Prostate gland (tissue), 2 donors: ENCODE results near the gene GFM1. TPM values are rescaled to one million over a fixed set of nuclear protein-coding genes. Genes with fewer than 3 reads are reported as not detected.

Experiments used
- DNase-seq: peaks from one replicate; pipeline ENCODE4 v3.0.0-alpha.2; 2019; ENCODE audit warnings: low spot score
- H3K27ac ChIP-seq, 2 donors: fragments of 200-600 bp; sonication (generic); 2 replicates each; pipeline ENCODE4 v1.5.1; 2017 to 2019
- H3K27me3 ChIP-seq: fragments of 200-600 bp; sonication (generic); replicated peaks from 2 replicates; pipeline ENCODE4 v1.5.1; 2019; ENCODE audit not compliant: insufficient read depth
- H3K36me3 ChIP-seq, 2 donors: fragments of 200-600 bp; sonication (generic); 1 replicate in 1 of 2; 2 replicates in 1 of 2; pipeline versions ENCODE4 v1.5.1 to v1.8.1; 2017 to 2019
- H3K4me1 ChIP-seq: fragments of 200-600 bp; sonication (generic); replicated peaks from 2 replicates; pipeline ENCODE4 v1.5.1; 2019
- H3K4me3 ChIP-seq, 2 donors: fragments of 200-600 bp; sonication (generic); 2 replicates each; pipeline ENCODE4 v1.5.1; 2017 to 2019
- H3K9me3 ChIP-seq: fragments of 200-600 bp; sonication (generic); 2 replicates; pipeline ENCODE4 v1.5.1; 2017
- CTCF ChIP-seq, 4 experiments: fragments of 200-600 bp in 2 of 4; fragments of 450-650 bp in 2 of 4; sonication (generic) in 2 of 4; IDR thresholded peaks; 1 replicate in 3 of 4; 2 replicates in 1 of 4; pipeline ENCODE4 v1.5.1; 2016 to 2019; ENCODE audit warnings: antibody characterized with exemption in 4 of 4, mild to moderate bottlenecking in 2 of 4, moderate library complexity in 2 of 4
- POLR2A ChIP-seq: fragments of 450-650 bp; IDR thresholded peaks from one replicate; pipeline ENCODE4 v1.6.1; 2016; ENCODE audit warnings: antibody characterized with exemption, mild to moderate bottlenecking
- POLR2AphosphoS5 ChIP-seq: sonication (generic); formaldehyde crosslinking; IDR thresholded peaks from one replicate; pipeline ENCODE4 v1.6.1; 2017; ENCODE audit warnings: antibody characterized with exemption
- WGBS: methylation state at CpG from one replicate; pipeline ENCODE4 v1.1.5; 2018; 5-methylcytosine and 5-hydroxymethylcytosine counted together
- intact Hi-C: fragments of 100-400 bp; cut with DNase I; formaldehyde crosslinking; loops from one replicate; pipeline ENCODE4 v1.14.2; 2022
- total RNA-seq, 2 donors: library from RNA; depleted of rRNA; stranded (reverse); fragments of >200 nt; gene quantifications; one replicate each; pipeline ENCODE4 v1.1.0, GENCODE V29; 2016

The GFM1 gene
- total RNA-seq, 2 donors from 2014 or later = 54.1 to 68.9 TPM

DNA sequence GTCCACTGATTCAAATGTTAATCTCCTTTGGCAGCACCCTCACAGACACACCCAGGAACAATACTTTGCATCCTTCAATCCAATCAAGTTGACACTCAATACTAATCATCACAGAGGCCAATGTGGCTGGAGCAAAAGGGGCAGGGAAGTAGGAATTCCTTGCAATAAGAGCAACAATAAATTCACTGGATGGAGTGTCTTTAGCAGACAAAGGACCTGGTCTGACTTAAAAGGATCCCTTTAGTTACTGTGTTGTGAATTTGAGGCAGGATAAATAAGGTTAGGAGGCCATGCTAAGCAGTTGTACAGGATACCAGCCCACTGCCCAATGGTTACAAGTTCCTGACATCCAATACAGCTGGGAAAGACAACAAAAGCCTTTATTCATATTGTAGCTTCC, 12.3 kb upstream of the GFM1 start:
- peaks cover 2% of the 10 kb centered on the region for H3K27me3 ChIP-seq
- no peaks in the 10 kb centered on the region for H3K4me1 ChIP-seq
- intact Hi-C loops = no loop called here
- no peaks in the 10 kb centered on the region for H3K36me3 ChIP-seq
- H3K27ac ChIP-seq = no peak overlapping the region
- no peak overlapping the region for H3K4me3 ChIP-seq
- TF ChIP-seq POLR2A = no peak
- TF ChIP-seq CTCF (IDR thresholded peaks at IDR 0.05) = no peak
- TF ChIP-seq POLR2AphosphoS5 = no peak
- no peaks in the 10 kb centered on the region for H3K9me3 ChIP-seq
- DNase-seq = no peak

- DNase-seq = no peak
- no peak overlapping the region for H3K27ac ChIP-seq
- H3K9me3 ChIP-seq = no peaks in the 10 kb centered on the region
- intact Hi-C loops = loop anchor here (5.0 kb wide), 1 partner anchor 68 kb away; the partner anchor contains the start of gene MLF1
- no peak for TF ChIP-seq POLR2A
- no peaks in the 10 kb centered on the region for H3K27me3 ChIP-seq
- H3K4me1 ChIP-seq = no peaks in the 10 kb centered on the region
- H3K4me3 ChIP-seq = no peak overlapping the region
- 84% methylated on average over 7 of the region's 7 CpGs for WGBS
- H3K36me3 ChIP-seq = no peaks in the 10 kb centered on the region
Observed at GRCh38 chr3:158640646-158641045, 3.7 kb upstream of the GFM1 start.

- no peak overlapping the region for H3K27ac ChIP-seq
- no peak for DNase-seq
- no peaks in the 10 kb centered on the region for H3K4me1 ChIP-seq
- H3K9me3 ChIP-seq = no peaks in the 10 kb centered on the region
- no peaks in the 10 kb centered on the region for H3K27me3 ChIP-seq
- no peak overlapping the region for H3K4me3 ChIP-seq
- intact Hi-C loops = loop anchor here (5.0 kb wide), 1 partner anchor 70 kb away; the partner anchor contains the start of gene MLF1
- H3K36me3 ChIP-seq = no peaks in the 10 kb centered on the region
- 91% methylated on average over 7 of the region's 7 CpGs for WGBS
- TF ChIP-seq POLR2AphosphoS5 (no peak), POLR2A (no peak), CTCF (IDR thresholded peaks at IDR 0.05) (no peak)
Observed at GRCh38 chr3:158642005-158642404, 2.3 kb upstream of the GFM1 start.

GRCh38 chr3:158642474-158643210, 1.7 kb upstream of the GFM1 start:
- intact Hi-C loops = loop anchor here (5.0 kb wide), 1 partner anchor 70 kb away; the partner anchor contains the start of gene MLF1
- 84% methylated on average over 6 of the region's 6 CpGs for WGBS
- no peak for TF ChIP-seq CTCF (IDR thresholded peaks at IDR 0.05)

GRCh38 chr3:158649791-158650190, 5.5 kb downstream of the GFM1 start:
- no peak for TF ChIP-seq CTCF (IDR thresholded peaks at IDR 0.05)
- TF ChIP-seq POLR2AphosphoS5 = no peak
- TF ChIP-seq POLR2A = no peak
- Histone ChIP-seq H3K27me3 (no peaks in the 10 kb centered on the region), H3K27ac (no peak overlapping the region), H3K36me3 (no peaks in the 10 kb centered on the region), H3K4me3 (no peak overlapping the region), H3K9me3 (no peaks in the 10 kb centered on the region), H3K4me1 (no peaks in the 10 kb centered on the region)
- intact Hi-C loops = no loop called here
- WGBS = 62% methylated on average over 4 of the region's 4 CpGs
- DNase-seq = no peak

More at GRCh38 chr3:158642474-158643210, 1.7 kb upstream of the GFM1 start:
- Histone ChIP-seq H3K4me3 (no peak overlapping the region), H3K9me3 (no peaks in the 10 kb centered on the region), H3K27ac (no peak overlapping the region), H3K4me1 (no peaks in the 10 kb centered on the region), H3K27me3 (no peaks in the 10 kb centered on the region), H3K36me3 (no peaks in the 10 kb centered on the region)
- DNase-seq = no peak
